ENCODE measurements around the gene KIZ. TPM values are rescaled to one million over a fixed set of nuclear protein-coding genes. Genes with fewer than 3 reads are reported as not detected.

The KIZ gene
- total RNA-seq, 1 donor from 2014 or later: 15.0 TPM

DNA sequence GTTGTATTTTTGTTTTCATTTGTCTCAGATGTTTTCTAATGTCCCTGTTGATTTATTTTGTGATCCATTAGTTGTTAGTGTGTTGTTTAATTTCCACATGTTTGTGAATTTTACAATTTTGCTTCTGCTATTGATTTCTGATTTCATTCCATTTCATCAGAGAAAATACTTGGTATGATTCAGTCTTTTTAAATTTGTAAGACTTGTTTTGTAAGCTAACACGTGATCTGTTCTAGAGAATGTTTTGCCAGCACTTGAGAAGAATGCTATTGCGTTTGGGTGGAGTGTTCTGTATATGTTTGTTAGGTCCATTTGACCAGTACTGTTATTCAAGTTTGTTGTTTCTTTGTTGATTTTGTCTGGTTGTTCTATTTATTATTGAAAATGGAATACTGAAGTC is 53.9 kb downstream of the KIZ start:
- H3K4me3 Mint-ChIP-seq (ENCODE audit: unreplicated experiment): no peak overlapping the region
- no peaks in the 10 kb centered on the region for H3K4me1 Mint-ChIP-seq (ENCODE audit: unreplicated experiment)
- DNase-seq (ENCODE audit: low spot score): no peak
- no peaks in the 10 kb centered on the region for H3K9me3 Mint-ChIP-seq (ENCODE audit: unreplicated experiment)
- no peaks in the 10 kb centered on the region for H3K36me3 Mint-ChIP-seq (ENCODE audit: low read depth, unreplicated experiment)
- no peaks in the 10 kb centered on the region for H3K27me3 Mint-ChIP-seq (ENCODE audit: unreplicated experiment)
- TF ChIP-seq, protein P1, sequence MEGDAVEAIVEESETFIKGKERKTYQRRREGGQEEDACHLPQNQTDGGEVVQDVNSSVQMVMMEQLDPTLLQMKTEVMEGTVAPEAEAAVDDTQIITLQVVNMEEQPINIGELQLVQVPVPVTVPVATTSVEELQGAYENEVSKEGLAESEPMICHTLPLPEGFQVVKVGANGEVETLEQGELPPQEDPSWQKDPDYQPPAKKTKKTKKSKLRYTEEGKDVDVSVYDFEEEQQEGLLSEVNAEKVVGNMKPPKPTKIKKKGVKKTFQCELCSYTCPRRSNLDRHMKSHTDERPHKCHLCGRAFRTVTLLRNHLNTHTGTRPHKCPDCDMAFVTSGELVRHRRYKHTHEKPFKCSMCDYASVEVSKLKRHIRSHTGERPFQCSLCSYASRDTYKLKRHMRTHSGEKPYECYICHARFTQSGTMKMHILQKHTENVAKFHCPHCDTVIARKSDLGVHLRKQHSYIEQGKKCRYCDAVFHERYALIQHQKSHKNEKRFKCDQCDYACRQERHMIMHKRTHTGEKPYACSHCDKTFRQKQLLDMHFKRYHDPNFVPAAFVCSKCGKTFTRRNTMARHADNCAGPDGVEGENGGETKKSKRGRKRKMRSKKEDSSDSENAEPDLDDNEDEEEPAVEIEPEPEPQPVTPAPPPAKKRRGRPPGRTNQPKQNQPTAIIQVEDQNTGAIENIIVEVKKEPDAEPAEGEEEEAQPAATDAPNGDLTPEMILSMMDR (IDR thresholded peaks at IDR 0.05; ENCODE audit: unreplicated experiment): no peak
- H3K27ac Mint-ChIP-seq (ENCODE audit: unreplicated experiment): no peak overlapping the region

DNA sequence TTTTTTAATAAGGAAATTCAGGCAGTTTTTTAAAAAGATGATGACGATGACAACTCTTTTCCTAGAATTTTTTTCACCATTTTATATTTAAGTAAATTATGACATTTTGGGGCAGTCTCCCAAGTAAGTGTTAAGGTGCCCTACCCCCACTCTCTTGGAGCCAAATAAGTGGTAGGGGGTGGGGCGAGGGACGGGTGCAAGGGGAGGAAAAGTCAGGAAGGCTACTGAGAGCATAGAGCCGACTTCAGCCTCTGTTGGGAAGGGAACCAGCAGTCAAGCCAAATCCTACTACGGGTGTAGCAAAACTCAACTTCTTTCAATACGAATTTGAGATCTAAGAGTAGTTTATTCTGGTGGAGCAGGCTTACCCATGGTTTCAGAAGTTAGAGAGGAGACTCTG is 54.4 kb downstream of the KIZ start:
- TF ChIP-seq, protein P1 (IDR thresholded peaks at IDR 0.05; ENCODE audit: unreplicated experiment): no peak
- H3K4me1 Mint-ChIP-seq (ENCODE audit: unreplicated experiment): no peaks in the 10 kb centered on the region
- no peaks in the 10 kb centered on the region for H3K27me3 Mint-ChIP-seq (ENCODE audit: unreplicated experiment)
- H3K9me3 Mint-ChIP-seq (ENCODE audit: unreplicated experiment): no peaks in the 10 kb centered on the region
- no peak overlapping the region for H3K4me3 Mint-ChIP-seq (ENCODE audit: unreplicated experiment)
- no peak for DNase-seq (ENCODE audit: low spot score)
- no peaks in the 10 kb centered on the region for H3K36me3 Mint-ChIP-seq (ENCODE audit: low read depth, unreplicated experiment)
- no peak overlapping the region for H3K27ac Mint-ChIP-seq (ENCODE audit: unreplicated experiment)

DNA sequence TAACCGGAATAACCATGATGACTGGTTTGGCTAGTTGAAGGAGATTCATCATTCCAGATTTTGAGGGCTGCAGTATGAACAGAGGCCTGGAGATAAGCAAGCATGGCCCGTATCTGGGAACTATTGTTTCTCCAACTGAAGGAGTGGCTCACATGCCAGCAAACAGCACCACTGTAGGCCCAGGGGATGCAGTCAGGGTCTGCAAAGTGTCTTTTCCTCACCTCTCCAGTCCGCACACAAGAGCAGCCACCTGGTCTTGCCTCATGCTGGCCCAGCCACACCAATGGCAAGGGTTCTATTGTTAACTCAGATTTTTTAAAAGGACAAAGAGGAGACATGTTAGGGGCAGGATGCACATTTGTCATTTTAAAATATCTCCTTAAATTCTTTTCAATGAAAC is 55.1 kb downstream of the KIZ start:
- Mint-ChIP-seq H3K9me3 (ENCODE audit: unreplicated experiment) (no peaks in the 10 kb centered on the region), H3K4me3 (ENCODE audit: unreplicated experiment) (no peak overlapping the region), H3K36me3 (ENCODE audit: low read depth, unreplicated experiment) (no peaks in the 10 kb centered on the region), H3K4me1 (ENCODE audit: unreplicated experiment) (no peaks in the 10 kb centered on the region), H3K27me3 (ENCODE audit: unreplicated experiment) (no peaks in the 10 kb centered on the region), H3K27ac (ENCODE audit: unreplicated experiment) (no peak overlapping the region)
- no peak for DNase-seq (ENCODE audit: low spot score)
- TF ChIP-seq, protein P1 (IDR thresholded peaks at IDR 0.05; ENCODE audit: unreplicated experiment): no peak

DNA sequence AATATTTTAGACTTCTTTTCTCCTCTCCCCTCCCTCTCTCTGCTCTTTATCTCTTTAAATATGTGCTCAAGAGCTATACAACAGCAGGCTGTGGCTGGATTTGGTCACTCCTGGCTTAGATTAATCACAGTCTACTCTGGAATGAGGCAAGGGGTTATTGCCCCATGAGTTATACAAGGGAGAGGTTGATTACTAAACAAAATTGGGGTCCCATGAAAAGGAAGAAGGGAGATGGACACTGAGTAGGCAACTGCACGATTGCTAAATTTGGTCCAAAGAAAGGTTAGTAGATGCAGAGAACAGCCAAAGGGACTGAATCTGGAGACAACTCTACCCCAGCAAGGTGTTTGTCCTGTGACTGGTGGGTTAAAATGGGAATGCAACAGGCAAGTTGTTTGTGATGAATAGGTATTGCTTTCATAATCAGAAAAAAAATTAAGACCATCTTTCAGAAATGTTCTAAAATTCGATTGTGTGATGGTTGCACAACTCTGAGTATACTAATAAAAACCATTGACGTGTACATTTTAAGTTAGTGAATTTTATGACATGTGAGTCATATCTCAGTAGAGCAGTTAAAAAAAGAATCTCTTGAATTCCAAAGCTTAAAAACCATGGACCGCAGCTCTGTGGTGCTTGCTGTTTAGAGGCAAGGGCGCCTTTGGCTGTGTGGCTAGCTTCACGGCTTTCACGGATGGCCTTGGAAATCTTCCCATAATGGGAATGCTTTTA is 57.1 kb downstream of the KIZ start:
- no peaks in the 10 kb centered on the region for H3K4me1 Mint-ChIP-seq (ENCODE audit: unreplicated experiment)
- no peaks in the 10 kb centered on the region for H3K36me3 Mint-ChIP-seq (ENCODE audit: low read depth, unreplicated experiment)
- H3K27me3 Mint-ChIP-seq (ENCODE audit: unreplicated experiment): no peaks in the 10 kb centered on the region
- TF ChIP-seq, protein P1 (IDR thresholded peaks at IDR 0.05; ENCODE audit: unreplicated experiment): no peak
- H3K27ac Mint-ChIP-seq (ENCODE audit: unreplicated experiment): no peak overlapping the region
- H3K9me3 Mint-ChIP-seq (ENCODE audit: unreplicated experiment): no peaks in the 10 kb centered on the region
- no peak overlapping the region for H3K4me3 Mint-ChIP-seq (ENCODE audit: unreplicated experiment)
- no peak for DNase-seq (ENCODE audit: low spot score)

DNA sequence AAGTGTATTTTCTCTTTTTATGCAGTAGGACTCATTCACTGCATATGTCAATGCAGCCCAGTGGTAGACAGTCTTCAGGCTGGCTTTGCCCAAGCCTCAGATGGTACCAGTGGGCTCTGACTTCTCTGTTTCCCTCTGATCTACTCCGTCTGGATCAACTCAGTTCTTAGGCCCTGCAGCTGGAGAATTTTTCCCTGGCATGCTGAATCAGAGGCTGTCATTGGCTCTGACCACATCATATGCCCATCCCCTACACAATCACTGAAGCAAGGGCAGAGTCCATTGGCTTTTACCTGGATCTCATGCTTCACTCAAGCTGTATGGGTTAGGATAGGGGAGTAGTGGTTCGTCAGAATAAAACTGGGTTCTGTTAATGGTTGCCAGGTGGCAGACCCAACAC is 57.8 kb downstream of the KIZ start:
- TF ChIP-seq, protein P1 (IDR thresholded peaks at IDR 0.05; ENCODE audit: unreplicated experiment): no peak
- no peaks in the 10 kb centered on the region for H3K36me3 Mint-ChIP-seq (ENCODE audit: low read depth, unreplicated experiment)
- H3K27me3 Mint-ChIP-seq (ENCODE audit: unreplicated experiment): no peaks in the 10 kb centered on the region
- H3K27ac Mint-ChIP-seq (ENCODE audit: unreplicated experiment): no peak overlapping the region
- DNase-seq (ENCODE audit: low spot score): no peak
- no peaks in the 10 kb centered on the region for H3K9me3 Mint-ChIP-seq (ENCODE audit: unreplicated experiment)
- H3K4me3 Mint-ChIP-seq (ENCODE audit: unreplicated experiment): no peak overlapping the region
- no peaks in the 10 kb centered on the region for H3K4me1 Mint-ChIP-seq (ENCODE audit: unreplicated experiment)
